A673 (cell line): Measurements from ENCODE around the gene EFR3B. TPM values are rescaled to one million over a fixed set of nuclear protein-coding genes. Genes with fewer than 3 reads are reported as not detected.

ENCODE experiments used
- BruUV-seq: library from RNA; stranded (reverse); fragments of 400-500 nt; replicated peaks from 2 replicates; lab custom pipeline; 2021; lab: Mats Ljungman, UMichigan
- CTCF ChIA-PET: fragments of 300-600 bp; sonication (Branson Sonifier 250); formaldehyde crosslinking; loops from one replicate; lab custom pipeline; 2022; ENCODE audit warnings: antibody characterized with exemption; lab: Charles Lee
- POLR2A ChIA-PET: fragments of 300-600 bp; sonication (Branson Sonifier 250); formaldehyde crosslinking; loops from one replicate; lab custom pipeline; 2022; ENCODE audit warnings: antibody characterized with exemption; ENCODE audit not compliant: low non-redundant PET; lab: Charles Lee
- DNase-seq: peaks from one replicate; pipeline ENCODE4 v3.0.0-alpha.2; 2015; ENCODE audit warnings: low spot score
- H3K27ac ChIP-seq: fragments of 200-600 bp; sonication (generic); 2 replicates; pipeline ENCODE4 v1.5.1; 2016; ENCODE audit warnings: mixed run types, low read depth, mild to moderate bottlenecking, mixed read lengths, antibody characterized with exemption, low read length; ENCODE audit not compliant: poor library complexity, severe bottlenecking
- H3K27me3 ChIP-seq: fragments of 200-600 bp; sonication (generic); replicated peaks from 2 replicates; pipeline ENCODE4 v1.6.1; 2017; ENCODE audit warnings: mixed run types, low read depth, mild to moderate bottlenecking, mixed read lengths, antibody characterized with exemption, low read length; ENCODE audit not compliant: insufficient read depth, poor library complexity
- H3K36me3 ChIP-seq: fragments of 200-600 bp; sonication (generic); 2 replicates; pipeline ENCODE4 v1.6.1; 2016; ENCODE audit warnings: mixed run types, mild to moderate bottlenecking, mixed read lengths, antibody characterized with exemption, low read length; ENCODE audit not compliant: insufficient read depth, poor library complexity, severe bottlenecking
- H3K4me1 ChIP-seq: fragments of 200-600 bp; sonication (generic); 2 replicates; pipeline ENCODE4 v1.6.1; 2017; ENCODE audit warnings: mixed run types, mild to moderate bottlenecking, mixed read lengths, antibody characterized with exemption, low read length; ENCODE audit not compliant: insufficient read depth, poor library complexity, severe bottlenecking
- H3K4me3 ChIP-seq: fragments of 200-600 bp; sonication (generic); 2 replicates; pipeline ENCODE4 v1.5.1; 2016; ENCODE audit warnings: low read depth, mixed run types, mild to moderate bottlenecking, mixed read lengths, low read length; ENCODE audit not compliant: poor library complexity, severe bottlenecking
- H3K9me3 ChIP-seq: fragments of 200-600 bp; sonication (generic); 2 replicates; pipeline ENCODE4 v1.6.1; 2016; ENCODE audit warnings: mixed run types, low read depth, mild to moderate bottlenecking, mixed read lengths, antibody characterized with exemption, low read length; ENCODE audit not compliant: poor library complexity, severe bottlenecking
- CTCF ChIP-seq: fragments of 300-800, 200-600 bp; sonication (generic); conservative IDR thresholded peaks from 2 replicates; pipeline ENCODE4 v1.5.1; 2017; ENCODE audit warnings: low read depth, mild to moderate bottlenecking, antibody characterized with exemption, low read length, moderate library complexity, mixed read lengths
- EZH2 ChIP-seq: fragments of 200-600 bp; sonication (generic); IDR thresholded peaks from 2 replicates; pipeline ENCODE4 v1.6.1; 2017; ENCODE audit warnings: borderline replicate concordance, low read depth, mild to moderate bottlenecking, mixed read lengths, antibody characterized with exemption, low read length; ENCODE audit not compliant: poor library complexity, severe bottlenecking
- intact Hi-C: fragments of 100-400 bp; cut with micrococcal nuclease; formaldehyde crosslinking; loops from one replicate; pipeline ENCODE4 v1.10.0; 2022; ENCODE audit not compliant: unreplicated experiment
- total RNA-seq: library from RNA; stranded (reverse); gene quantifications from 2 replicates; pipeline ENCODE4 v1.2.3, GENCODE V29; 2021

EFR3B gene
- total RNA-seq, 1 experiment from 2014 or later, result 1.0 TPM

DNA sequence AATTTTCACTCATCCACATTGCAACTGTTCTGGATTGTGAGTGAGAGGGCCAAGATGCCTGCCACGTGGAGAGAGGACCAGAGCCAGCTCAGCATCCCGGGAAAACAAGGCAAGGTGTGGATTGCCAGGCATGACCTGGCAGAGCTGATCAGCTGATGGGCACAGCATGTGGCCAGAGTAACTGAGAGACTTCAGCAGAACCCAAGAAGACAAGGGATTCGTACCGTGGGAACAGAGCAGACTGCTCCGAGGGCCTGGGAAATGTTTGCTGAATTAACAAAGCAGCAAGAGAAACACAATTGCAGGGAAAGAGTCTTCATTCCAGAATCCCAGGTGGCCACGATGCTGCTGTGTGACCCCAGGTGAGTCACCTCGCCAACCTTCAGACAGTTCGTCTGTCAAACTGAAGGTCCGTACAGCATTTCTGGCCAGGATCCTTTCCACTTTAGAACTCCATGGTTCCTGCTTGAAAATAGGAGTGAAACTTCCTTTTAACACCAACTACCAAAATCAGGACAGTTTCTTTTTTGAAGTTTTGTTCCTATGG, 152.8 kb downstream of the EFR3B start:
- TF ChIP-seq CTCF, result no peak
- TF ChIP-seq EZH2, result no peak
- no peak for DNase-seq
- ChIA-PET POLR2A (no interaction called here), CTCF (no interaction called here)
- Histone ChIP-seq H3K9me3 (no peaks in the 10 kb centered on the region), H3K4me1 (no peaks in the 10 kb centered on the region), H3K4me3 (no peak overlapping the region), H3K36me3 (no peaks in the 10 kb centered on the region), H3K27me3 (no peaks in the 10 kb centered on the region), H3K27ac (no peak overlapping the region)
- intact Hi-C loops, result loop anchor here (5.0 kb wide), 1 partner anchor 57 kb away; no protein-coding TSS in a partner anchor
- no TSS peak for BruUV-seq

DNA sequence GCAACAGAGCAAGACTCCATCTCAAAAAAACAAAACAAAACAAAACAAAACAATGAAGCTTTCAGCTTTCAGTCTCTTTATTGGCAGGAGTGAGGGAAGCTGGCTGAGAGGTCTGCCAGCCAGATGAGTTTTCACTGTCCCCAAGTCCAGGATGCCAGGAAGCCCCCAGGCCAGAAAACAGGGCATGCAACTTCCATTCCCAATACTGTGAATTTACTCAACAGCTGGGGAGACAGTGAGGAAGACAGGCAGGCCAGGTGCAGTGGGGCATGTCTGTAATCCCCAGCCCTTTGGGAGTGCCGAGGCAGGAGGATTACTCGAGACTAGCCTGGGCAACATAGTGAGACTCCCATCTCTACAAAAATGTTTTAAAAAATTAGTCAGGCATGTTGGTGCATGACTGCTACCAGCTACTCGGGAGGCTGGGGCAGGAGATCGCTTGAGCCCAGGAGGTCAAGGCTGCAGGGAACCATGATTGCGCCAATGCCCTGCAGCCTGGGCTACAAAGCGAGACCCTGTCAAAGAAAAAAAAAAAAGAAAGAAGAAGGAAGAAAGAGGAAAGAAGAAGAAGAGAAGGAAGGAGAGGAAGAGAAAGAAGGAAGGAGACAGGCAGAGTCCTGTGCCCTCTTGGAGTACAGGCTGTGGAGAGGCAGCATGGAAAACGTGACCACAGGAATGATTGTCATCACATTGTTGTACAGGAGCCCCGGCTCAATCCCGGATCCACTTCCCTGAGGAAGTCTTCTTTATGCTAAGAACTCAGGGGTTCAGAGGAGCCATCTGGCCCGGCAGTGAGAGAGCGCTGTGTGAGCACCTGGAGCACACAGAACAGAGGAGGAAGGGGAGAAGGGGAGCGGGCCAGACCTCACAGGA, 155.7 kb downstream of the EFR3B start:
- Histone ChIP-seq H3K4me1 (no peaks in the 10 kb centered on the region), H3K9me3 (no peaks in the 10 kb centered on the region), H3K27me3 (no peaks in the 10 kb centered on the region), H3K36me3 (no peaks in the 10 kb centered on the region), H3K27ac (no peak overlapping the region), H3K4me3 (no peak overlapping the region)
- no TSS peak for BruUV-seq
- POLR2A ChIA-PET, result no interaction called here
- intact Hi-C loops, result loop anchor here (2.0 to 5.0 kb wide), 3 partner anchors 60 to 363 kb away; no protein-coding TSS in a partner anchor
- TF ChIP-seq EZH2, result no peak
- no peak for TF ChIP-seq CTCF
- no peak for DNase-seq
- CTCF ChIA-PET, result interaction anchor here (0.6 to 1.1 kb wide), 3 partner anchors 93 to 254 kb away, joined by 3 to 7 read pairs (median 4); no protein-coding TSS in a partner anchor

GRCh38 chr2:25198209-25198525, 156.3 kb downstream of the EFR3B start:
- Histone ChIP-seq H3K27ac (no peak overlapping the region), H3K36me3 (no peaks in the 10 kb centered on the region), H3K9me3 (no peaks in the 10 kb centered on the region), H3K4me1 (no peaks in the 10 kb centered on the region), H3K27me3 (no peaks in the 10 kb centered on the region), H3K4me3 (no peak overlapping the region)
- no TSS peak for BruUV-seq
- TF ChIP-seq EZH2 (no peak), CTCF (no peak)
- no peak for DNase-seq
- intact Hi-C loops, result loop anchor here (5.0 kb wide), 1 partner anchor 61 kb away; no protein-coding TSS in a partner anchor
- ChIA-PET CTCF (no interaction called here), POLR2A (no interaction called here)
